ENCODE data around the gene ZNF420.

DNA sequence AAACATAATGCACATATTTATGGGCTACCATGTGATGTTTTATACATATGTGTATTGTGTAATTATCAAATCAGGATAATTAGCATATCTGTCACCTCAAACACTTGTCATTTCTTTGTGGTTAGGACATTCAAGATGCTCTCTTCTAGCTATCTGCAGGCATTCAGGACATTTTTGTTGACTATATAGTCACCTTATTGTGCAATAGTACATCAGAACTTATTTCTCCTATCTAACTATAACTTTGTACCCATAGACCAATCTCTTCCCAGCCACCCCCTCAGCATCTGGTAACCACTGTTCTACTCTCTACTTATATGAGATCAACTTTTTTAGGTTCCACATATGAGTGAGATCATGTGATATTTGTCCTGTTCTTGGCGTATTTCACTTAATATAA lies 20.3 kb downstream of the ZNF420 start:
- TF ChIP-seq, protein P1, sequence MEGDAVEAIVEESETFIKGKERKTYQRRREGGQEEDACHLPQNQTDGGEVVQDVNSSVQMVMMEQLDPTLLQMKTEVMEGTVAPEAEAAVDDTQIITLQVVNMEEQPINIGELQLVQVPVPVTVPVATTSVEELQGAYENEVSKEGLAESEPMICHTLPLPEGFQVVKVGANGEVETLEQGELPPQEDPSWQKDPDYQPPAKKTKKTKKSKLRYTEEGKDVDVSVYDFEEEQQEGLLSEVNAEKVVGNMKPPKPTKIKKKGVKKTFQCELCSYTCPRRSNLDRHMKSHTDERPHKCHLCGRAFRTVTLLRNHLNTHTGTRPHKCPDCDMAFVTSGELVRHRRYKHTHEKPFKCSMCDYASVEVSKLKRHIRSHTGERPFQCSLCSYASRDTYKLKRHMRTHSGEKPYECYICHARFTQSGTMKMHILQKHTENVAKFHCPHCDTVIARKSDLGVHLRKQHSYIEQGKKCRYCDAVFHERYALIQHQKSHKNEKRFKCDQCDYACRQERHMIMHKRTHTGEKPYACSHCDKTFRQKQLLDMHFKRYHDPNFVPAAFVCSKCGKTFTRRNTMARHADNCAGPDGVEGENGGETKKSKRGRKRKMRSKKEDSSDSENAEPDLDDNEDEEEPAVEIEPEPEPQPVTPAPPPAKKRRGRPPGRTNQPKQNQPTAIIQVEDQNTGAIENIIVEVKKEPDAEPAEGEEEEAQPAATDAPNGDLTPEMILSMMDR (conservative IDR thresholded peaks at IDR 0.05 in 1 of 2, IDR thresholded peaks at IDR 0.05 in 1 of 2; ENCODE audit: extremely low read depth in 1 of 2, insufficient read depth in 1 of 2, low read depth in 1 of 2, low read length in 2 of 2) = no peak
- no peak for TF ChIP-seq EZH2 (IDR thresholded peaks at IDR 0.05; ENCODE audit: borderline replicate concordance, low read length)

Measured in mammary epithelial cell (primary cell).